GM12864 (cell line): ENCODE results near the gene YTHDF1.

Source experiments
- DNase-seq: peaks from one replicate; pipeline ENCODE4 v3.0.0-alpha.2; 2011; ENCODE audit warnings: low read depth
- H3K4me3 ChIP-seq: 2 replicates; pipeline ENCODE4 v1.5.1; 2011; ENCODE audit warnings: mild to moderate bottlenecking, low read depth, low read length, control low read depth
- CTCF ChIP-seq: IDR thresholded peaks from 2 replicates; pipeline ENCODE4 v1.5.1; 2011; ENCODE audit warnings: low read depth, mild to moderate bottlenecking, moderate library complexity, low read length, control low read depth, inconsistent platforms; ENCODE audit errors: missing control alignments

YTHDF1 gene

DNA sequence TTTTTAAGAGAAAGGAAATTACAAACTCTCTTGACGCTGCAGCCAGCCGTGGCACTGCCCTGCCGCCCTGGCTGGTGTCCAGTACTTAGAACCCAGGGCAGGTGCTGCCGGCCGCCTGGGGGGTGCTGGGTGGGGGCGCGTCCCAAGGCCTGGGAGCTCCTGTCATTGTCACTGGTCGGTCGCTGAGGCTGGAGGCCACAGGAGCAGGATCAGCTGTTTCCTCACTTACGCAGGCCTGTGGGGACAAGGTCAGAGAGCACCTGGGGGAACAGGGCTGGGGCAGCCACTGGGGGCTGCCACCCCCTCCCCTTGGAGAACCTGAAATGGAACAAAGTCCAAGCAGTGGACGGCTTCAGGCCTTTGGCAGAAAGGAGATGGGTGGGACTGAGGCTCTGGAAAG is 25.3 kb upstream of the YTHDF1 start:
- DNase-seq: no peak
- H3K4me3 ChIP-seq: no peak overlapping the region
- TF ChIP-seq CTCF: no peak

DNA sequence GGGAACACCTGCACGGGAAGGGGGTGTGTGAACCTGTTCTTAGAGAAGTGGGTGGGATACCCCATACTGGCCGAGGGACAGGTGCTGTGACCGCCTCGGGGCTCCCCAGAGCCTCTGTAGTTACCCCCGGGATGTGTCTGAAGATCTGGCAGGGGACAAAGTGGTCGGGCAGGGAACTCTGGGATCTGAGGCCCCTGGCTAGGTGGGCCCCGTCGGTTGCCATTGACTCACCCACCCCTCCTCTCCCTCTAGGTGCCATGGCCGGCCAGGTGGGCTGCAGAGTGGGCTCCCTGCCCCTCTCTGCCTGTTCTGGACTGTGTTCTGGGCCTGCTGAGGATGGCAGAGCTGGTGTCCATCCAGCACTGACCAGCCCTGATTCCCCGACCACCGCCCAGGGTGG is 24.1 kb upstream of the YTHDF1 start:
- DNase-seq: no peak
- no peak overlapping the region for H3K4me3 ChIP-seq
- TF ChIP-seq CTCF: no peak

DNA sequence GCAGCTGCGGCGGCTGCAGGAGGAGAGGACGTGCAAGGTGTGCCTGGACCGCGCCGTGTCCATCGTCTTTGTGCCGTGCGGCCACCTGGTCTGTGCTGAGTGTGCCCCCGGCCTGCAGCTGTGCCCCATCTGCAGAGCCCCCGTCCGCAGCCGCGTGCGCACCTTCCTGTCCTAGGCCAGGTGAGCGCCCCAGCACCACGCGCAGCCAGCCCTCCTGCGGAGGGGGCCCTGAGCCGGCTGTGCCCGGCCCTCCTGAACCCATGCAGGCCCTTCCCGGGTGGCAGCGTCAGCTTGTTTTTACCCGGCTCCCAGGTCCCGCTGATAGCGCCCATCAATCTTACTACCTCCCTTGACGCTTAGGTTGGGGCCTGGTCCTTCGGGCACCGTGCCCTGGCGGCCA is 23.5 kb upstream of the YTHDF1 start:
- TF ChIP-seq CTCF: no peak
- H3K4me3 ChIP-seq: no peak overlapping the region
- DNase-seq: no peak

GRCh38 chr20:63238514-63239125 is 22.7 kb upstream of the YTHDF1 start:
- TF ChIP-seq CTCF: no peak
- H3K4me3 ChIP-seq: no peak overlapping the region
- DNase-seq: no peak

GRCh38 chr20:63238031-63238430 is 22.1 kb upstream of the YTHDF1 start:
- no peak for TF ChIP-seq CTCF
- no peak for DNase-seq
- H3K4me3 ChIP-seq: no peak overlapping the region

DNA sequence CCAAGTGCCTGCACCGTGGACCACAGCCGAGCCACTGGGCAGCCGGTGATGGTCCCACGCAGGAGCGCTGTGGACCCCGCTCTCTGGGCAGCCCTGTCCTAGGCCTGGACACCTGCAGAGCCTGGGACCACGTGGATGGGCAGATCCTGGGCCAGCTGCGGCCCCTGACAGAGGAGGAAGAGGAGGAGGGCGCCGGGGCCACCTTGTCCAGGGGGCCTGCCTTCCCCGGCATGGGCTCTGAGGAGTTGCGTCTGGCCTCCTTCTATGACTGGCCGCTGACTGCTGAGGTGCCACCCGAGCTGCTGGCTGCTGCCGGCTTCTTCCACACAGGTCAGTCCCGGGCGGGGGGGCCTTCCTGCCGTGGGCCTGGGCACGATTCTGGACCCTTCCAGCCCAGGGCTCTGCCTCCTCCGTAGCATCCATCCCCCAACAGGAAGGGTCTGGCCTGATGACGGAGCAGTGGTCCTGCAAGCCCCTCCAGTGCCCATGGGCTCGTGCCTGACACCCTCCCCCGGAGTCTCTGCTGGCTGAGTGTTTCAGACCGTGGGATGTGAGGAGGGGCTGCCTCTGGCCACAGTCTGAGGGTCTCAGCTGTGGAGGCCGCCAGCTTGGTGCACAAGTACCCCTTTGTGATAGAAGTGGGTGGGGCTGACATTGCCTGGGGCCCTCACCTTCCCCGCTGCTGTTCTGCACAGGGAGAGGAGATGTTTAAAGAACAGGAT is 20.3 kb upstream of the YTHDF1 start:
- DNase-seq: no peak
- no peak overlapping the region for H3K4me3 ChIP-seq
- TF ChIP-seq CTCF: no peak
